ENCODE measurements around the gene BMP4.

- TF ChIP-seq RXRA (IDR thresholded peaks at IDR 0.05) = no peak
- TF ChIP-seq YY1 (IDR thresholded peaks at IDR 0.05) = no peak
Observed at GRCh38 chr14:53968726-53969125, 12.1 kb upstream of the BMP4 start.

Measured in liver (tissue), 2 donors.